Fibroblast of the aortic adventitia (primary cell): Measurements from ENCODE around the gene LRRC32. TPM values are rescaled to one million over a fixed set of nuclear protein-coding genes. Genes with fewer than 3 reads are reported as not detected.

Experiments used
- DNase-seq: peaks from one replicate; pipeline ENCODE4 v3.0.0-alpha.2; 2010; ENCODE audit warnings: low read depth
- H3K4me3 ChIP-seq: 2 replicates; pipeline ENCODE4 v1.5.1; 2011; ENCODE audit warnings: low read depth, mild to moderate bottlenecking, control low read depth, low read length, moderate library complexity
- total RNA-seq: library from RNA; depleted of rRNA; stranded (reverse); fragments of >200 nt; gene quantifications from 2 replicates; pipeline ENCODE4 v1.2.3, GENCODE V29; 2012; ENCODE audit warnings: low replicate concordance
- TF ChIP-seq, protein P1 (sequence below): IDR thresholded peaks from 2 replicates; pipeline ENCODE4 v1.5.1; 2011; ENCODE audit warnings: mild to moderate bottlenecking, low read length, control low read depth, inconsistent platforms; ENCODE audit not compliant: insufficient read depth

The LRRC32 gene
- total RNA-seq, 1 donor = 30.0 TPM

DNA sequence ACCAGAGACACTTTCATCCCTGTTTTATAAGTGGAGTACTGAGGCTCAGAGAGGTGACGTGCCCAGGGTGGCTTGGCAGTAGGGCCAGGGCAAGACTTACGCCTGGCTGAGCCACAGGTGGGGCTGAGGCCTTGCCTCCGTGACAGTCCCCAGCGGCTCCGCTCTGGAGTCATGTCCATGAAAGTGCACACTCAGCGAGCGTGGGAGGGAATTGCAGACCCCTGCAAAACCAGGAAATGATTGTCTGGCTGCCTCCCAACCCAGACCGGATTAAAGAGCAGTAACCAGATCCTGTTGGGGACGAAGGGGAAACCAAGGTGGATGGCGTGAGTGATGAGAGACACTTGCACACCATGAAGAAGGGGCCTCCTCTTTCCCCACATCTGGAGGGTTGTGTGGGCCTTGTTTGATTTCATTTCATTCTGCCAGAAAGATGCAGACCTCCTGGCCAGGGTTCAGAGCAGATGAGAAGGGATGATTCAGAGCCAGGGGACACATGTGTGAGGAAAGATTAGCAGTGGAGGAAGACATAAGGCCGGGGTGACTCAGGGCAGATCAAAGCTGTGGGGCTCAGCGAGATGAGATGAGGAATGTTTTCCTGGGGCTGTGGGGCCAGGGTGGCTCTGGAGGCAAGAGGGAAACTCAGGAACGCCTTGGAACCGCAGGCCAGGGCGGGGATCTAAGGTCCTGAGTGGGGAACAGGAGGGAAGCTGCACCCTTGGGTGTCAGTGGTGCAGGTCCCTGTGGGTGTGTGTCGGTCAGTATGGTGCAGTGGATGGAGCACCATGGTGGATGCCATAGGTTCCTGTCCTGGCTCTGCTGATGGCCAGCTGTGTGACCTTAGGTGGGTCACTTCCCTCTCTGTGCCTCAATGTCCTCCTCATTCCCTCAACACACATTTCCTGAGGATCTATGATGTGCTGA, 29.9 kb upstream of the LRRC32 start:
- TF ChIP-seq, protein P1, sequence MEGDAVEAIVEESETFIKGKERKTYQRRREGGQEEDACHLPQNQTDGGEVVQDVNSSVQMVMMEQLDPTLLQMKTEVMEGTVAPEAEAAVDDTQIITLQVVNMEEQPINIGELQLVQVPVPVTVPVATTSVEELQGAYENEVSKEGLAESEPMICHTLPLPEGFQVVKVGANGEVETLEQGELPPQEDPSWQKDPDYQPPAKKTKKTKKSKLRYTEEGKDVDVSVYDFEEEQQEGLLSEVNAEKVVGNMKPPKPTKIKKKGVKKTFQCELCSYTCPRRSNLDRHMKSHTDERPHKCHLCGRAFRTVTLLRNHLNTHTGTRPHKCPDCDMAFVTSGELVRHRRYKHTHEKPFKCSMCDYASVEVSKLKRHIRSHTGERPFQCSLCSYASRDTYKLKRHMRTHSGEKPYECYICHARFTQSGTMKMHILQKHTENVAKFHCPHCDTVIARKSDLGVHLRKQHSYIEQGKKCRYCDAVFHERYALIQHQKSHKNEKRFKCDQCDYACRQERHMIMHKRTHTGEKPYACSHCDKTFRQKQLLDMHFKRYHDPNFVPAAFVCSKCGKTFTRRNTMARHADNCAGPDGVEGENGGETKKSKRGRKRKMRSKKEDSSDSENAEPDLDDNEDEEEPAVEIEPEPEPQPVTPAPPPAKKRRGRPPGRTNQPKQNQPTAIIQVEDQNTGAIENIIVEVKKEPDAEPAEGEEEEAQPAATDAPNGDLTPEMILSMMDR = no peak
- peak; percentile 85 for DNase-seq
- H3K4me3 ChIP-seq = no peak overlapping the region

DNA sequence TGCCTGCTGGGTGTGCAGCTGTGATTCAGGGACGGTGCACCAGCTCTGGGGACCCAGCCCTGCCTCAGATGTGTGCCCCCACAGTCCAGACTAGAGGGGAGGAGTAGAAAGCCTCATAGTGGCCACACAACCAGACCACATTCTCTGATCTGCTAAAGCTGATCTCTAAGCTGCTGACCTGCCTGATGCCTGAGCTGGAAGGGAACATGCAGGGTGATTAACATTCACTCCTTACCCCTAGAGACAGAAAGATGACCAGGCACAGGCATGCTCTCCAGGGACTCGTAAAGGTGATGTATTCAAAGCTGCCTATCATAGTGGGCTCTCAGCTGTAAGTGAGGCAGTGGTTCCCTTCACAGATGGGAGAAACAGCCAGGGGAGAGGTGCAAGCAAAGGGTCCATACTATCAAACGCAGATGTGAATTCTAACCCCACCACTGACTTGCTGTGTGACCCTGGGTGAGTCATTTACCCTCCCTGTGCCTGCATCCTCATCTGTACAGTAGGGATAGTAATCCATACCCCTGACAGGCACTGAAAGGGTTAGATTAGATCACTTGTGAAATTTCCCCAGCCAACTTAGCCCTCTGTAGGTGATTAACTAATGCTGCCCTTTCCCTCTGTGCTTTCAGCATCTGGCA, 29.0 kb upstream of the LRRC32 start:
- H3K4me3 ChIP-seq = no peak overlapping the region

DNA sequence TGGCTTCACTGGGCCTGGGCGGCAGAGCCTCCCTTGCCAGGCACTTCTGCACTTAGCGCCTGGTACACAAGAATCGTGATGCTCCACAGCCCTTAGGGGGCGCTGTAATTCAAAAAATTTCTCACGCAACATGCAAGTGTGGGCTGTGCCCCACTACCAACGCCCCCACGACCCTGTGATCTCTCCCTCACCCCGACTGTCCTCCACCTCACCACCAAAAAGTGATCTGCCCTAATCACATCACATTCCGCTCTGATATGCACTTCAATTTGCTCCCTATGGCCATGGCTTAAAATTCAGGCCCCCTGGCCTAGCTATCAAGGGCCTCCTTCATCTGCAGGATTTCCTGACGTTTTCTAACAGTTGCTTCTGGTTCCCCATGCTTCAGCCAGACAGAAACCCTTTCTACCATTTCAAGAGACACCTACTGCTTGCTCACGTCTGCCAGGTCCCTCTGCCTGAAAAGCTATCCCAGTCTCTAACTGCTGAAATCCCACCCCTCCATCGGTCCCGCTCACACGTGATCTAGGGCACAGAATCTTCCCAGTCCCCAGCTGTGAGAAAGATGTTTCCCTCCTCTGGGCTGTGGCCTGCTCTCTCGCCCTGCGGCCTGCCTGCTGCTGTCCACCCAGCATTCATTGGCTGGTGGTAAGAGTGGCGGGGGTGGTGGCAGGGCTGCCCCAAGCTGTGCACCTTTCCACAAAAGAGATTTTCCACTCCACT, 27.9 kb upstream of the LRRC32 start:
- TF ChIP-seq, protein P1 = no peak
- no peak for DNase-seq
- H3K4me3 ChIP-seq = no peak overlapping the region

More for the DNA sequence above, 29.0 kb upstream of the LRRC32 start:
- no peak for DNase-seq
- TF ChIP-seq, protein P1 = no peak

DNA sequence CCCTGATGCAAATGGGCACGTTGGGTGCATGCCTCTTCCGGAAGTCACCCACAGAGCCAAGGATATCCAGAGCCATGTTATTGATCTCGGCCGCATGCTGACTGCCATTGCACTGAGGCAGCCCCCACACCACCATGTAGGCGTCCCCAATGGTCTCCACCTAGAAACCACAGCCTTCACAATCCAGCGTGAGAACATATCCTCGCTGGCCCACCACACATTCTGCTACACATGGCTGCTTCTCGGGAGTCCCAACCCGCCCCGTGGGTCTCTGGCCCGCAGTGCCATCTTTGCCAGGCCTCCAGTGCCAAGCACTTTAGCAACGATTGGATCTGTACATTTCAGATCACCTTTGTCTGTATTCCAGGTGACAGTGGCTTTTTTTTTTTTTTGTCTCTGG, 26.2 kb upstream of the LRRC32 start:
- TF ChIP-seq, protein P1 = no peak
- H3K4me3 ChIP-seq = no peak overlapping the region
- DNase-seq = no peak

DNA sequence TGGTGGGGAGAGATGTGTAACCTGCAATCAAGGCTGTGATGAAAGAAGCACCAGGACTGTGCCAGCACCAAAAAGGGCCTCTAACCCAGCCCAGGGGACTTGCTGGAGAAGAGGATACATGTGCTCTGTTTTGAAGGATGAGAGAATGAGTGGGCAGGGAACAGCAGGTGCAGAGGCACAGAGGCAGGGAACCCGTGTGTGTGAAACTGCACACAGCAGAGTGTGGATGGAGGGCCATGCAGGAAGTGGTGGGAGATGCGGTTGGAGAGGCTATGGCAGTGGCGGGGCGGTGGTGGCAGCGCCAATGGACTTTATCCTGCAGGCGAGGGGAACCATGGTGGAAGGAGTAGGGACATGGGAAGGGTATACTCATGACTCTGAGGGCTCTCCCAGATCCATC, 25.2 kb upstream of the LRRC32 start:
- no peak overlapping the region for H3K4me3 ChIP-seq
- TF ChIP-seq, protein P1 = no peak
- no peak for DNase-seq

DNA sequence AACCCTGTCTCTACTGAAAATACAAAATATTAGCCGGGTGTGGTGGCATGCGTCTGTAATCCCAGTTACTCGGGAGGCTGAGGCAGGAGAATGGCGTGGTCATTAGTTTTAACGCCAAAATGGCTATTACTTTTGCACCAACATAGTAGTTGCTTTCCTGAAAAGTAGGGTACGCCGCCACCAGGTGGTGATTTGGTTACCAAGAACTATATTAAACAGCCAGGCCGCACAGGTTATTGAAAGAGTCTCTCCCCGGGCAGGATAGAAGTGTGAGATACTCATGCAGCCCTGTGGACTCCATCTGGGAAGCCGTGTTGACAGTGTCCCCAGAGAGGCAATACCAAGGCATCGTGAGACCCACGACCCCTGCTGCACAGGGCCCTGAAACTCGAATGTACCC, 24.6 kb upstream of the LRRC32 start:
- TF ChIP-seq, protein P1 = no peak
- DNase-seq = no peak
- H3K4me3 ChIP-seq = no peak overlapping the region
